ENCODE measurements around the gene KLK10.

Gene KLK10

GRCh38 chr19:50967929-50968715 lies 51.4 kb downstream of the KLK10 start:
- no peak for DNase-seq (ENCODE audit: low spot score)

GRCh38 chr19:50964266-50964665 lies 55.2 kb downstream of the KLK10 start:
- no peak for DNase-seq (ENCODE audit: low spot score)

- DNase-seq (ENCODE audit: low spot score): no peak
Observed at GRCh38 chr19:50963381-50963780, 56.1 kb downstream of the KLK10 start.
